GM18867 (cell line): ENCODE measurements around the gene DDI1.

Experiments
- ATAC-seq: cut with Tn5 transposase; IDR thresholded peaks from one replicate; pipeline ENCODE4 v1.9.1; 2021; ENCODE audit warnings: mild to moderate bottlenecking, moderate library complexity; ENCODE audit not compliant: unreplicated experiment

Gene DDI1

GRCh38 chr11:104075706-104076105 lies 39.3 kb downstream of the DDI1 start:
- no peak for ATAC-seq

DNA sequence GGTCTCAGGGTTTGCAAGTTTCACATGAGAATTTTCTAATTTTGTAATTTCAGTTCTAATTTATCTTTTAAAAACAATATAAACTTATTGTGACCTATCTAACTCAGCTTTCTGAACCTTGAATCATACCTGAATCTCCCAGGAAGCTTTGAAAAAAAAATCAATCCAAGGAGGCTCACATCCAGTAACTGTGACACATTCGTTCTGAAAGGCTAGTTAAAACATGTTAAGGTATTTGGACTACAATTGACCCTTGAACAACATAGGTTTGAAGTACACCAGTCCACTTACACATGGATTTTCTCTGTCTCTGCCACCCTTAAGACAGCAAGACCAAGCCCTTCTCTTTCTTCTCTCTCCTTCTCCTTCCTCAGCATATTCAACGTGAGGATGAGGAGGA lies 40.0 kb downstream of the DDI1 start:
- ATAC-seq = no peak

DNA sequence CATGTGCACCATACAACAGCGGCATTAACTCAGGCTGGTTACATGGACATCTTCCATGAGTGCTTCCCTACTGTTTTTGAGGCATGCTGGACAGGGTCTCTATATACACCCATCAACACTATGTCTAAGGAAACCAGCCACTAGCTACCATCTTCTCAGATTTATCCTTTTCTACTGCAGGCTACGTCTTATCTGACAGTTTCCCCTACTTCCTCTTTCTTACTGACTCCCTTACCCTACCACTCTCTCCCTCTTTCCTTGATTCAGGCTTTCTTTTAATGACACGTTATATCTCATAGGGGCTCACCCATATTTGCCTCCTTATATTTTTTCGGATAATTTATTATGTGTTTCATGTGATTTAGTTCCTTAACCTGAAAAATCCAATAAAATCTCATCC lies 41.8 kb downstream of the DDI1 start:
- ATAC-seq = no peak

DNA sequence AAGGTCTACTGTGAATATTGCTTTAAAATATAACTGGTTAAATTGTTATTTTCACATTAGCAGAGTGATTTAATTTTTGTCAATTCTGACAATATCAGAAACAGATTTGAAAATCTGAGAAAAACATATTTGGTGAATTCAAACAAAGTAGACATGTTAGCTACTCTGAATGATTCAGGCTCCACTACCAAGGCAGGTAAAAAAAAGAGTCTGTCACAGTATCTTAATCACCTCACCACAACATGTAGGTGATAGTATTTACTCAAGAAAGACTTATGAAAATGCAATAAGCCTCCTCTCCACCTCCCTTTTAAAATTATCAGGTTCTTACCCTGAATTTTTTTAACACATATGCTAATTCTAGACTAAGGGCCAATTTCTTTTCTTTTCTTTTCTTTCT lies 42.6 kb downstream of the DDI1 start:
- ATAC-seq = no peak

DNA sequence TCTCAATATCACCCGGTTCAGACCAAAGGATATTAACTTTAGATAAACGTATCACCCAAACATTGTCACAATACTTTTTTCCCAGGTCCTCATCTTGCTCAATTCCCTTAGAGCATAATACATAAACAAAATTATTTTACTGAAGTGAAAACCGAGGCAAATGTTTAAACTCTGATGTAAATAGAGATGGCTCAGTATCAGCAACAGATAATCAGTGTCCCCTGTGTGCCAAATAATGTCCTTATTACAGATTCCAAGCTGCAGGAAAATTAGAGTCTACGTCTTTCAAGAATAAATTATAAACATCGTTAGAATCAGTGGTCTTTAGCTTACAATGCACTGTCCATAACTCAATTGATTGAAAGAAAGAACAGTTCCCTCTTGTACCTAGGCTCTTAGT lies 50.2 kb downstream of the DDI1 start:
- ATAC-seq = no peak
